GM10266 (cell line): ENCODE measurements around the gene AS3MT.

Source experiments
- DNase-seq: peaks from one replicate; pipeline ENCODE4 v3.0.0; 2012; ENCODE audit errors: extremely low spot score
- TF ChIP-seq, protein P1 (sequence below): IDR thresholded peaks from 2 replicates; pipeline ENCODE4 v1.5.1; 2012; ENCODE audit warnings: mild to moderate bottlenecking, low read depth; ENCODE audit not compliant: control insufficient read depth, insufficient read depth; ENCODE audit errors: missing control alignments

The AS3MT gene

DNA sequence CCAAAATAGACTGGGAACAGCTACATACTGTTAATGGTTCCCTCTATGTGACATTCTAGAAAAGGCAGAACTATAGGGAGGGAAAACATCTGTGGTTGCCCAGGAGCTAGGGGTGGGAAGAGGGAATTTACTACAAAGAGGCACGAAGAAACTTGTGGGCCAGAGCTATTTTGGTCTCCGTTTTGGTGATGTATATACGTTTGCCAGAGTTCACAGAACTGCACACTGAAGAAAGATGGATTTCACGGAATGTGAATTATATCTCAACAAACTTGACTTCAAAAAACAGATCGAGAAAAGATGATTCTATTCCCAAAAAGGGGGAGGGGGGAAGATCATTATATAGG lies 386 bp upstream of the AS3MT start:
- TF ChIP-seq, protein P1, sequence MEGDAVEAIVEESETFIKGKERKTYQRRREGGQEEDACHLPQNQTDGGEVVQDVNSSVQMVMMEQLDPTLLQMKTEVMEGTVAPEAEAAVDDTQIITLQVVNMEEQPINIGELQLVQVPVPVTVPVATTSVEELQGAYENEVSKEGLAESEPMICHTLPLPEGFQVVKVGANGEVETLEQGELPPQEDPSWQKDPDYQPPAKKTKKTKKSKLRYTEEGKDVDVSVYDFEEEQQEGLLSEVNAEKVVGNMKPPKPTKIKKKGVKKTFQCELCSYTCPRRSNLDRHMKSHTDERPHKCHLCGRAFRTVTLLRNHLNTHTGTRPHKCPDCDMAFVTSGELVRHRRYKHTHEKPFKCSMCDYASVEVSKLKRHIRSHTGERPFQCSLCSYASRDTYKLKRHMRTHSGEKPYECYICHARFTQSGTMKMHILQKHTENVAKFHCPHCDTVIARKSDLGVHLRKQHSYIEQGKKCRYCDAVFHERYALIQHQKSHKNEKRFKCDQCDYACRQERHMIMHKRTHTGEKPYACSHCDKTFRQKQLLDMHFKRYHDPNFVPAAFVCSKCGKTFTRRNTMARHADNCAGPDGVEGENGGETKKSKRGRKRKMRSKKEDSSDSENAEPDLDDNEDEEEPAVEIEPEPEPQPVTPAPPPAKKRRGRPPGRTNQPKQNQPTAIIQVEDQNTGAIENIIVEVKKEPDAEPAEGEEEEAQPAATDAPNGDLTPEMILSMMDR: no peak

DNA sequence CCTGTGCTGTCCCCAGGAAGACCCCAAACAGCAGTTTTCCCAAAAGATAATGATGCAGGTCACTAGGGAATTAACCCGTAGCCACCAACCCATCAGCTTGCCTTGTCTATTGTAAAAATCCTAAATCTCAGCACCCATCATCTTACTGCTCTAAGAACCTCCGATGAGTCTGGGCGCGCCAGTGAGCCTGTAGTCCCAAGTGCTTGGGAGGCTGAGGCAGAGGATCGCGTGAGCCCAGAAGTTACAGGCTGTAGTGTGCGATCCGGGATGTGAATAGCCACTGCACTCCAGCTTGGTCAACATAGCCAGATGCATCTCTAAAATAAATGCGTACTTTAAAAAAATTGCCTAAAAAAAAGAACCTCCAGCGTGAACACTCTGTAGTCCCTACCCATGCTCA lies 951 bp downstream of the AS3MT start:
- DNase-seq: no peak
- TF ChIP-seq, protein P1: no peak

More for the DNA sequence above, 386 bp upstream of the AS3MT start:
- DNase-seq: no peak

DNA sequence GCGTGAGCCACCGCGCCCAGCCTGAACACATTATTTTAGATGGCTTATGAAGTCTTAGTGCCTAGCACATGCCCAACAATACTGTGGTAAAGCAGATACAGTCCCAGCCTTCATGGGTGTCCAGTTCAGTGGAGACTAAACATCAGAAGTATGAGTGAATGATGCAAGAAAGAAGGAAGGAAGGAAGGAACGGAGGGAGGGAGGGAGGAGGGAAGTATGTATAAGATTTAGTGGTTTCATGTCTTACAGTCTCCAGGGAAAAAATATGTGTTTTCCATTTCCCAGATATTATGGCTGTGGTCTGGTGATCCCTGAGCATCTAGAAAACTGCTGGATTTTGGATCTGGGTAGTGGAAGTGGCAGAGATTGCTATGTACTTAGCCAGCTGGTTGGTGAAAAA lies 2.9 kb downstream of the AS3MT start:
- TF ChIP-seq, protein P1: no peak
- DNase-seq: no peak

DNA sequence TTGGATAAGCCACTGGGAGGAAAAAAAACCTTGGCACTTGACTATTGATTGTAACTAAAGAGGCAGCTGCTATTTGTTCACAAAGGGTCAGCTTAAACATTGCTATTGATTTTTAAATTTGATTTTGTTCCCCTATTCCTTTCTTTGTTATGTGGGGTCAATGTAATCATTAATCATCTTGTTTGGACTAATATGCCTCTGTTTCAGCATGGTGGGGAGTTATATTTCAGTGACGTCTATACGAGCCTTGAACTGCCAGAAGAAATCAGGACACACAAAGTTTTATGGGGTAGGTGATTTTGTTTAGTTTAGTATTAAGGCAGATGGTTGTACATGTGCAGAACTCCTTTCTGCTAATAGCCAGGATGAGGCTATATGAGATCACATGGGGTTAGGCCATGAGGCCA lies 7.5 kb downstream of the AS3MT start:
- no peak for DNase-seq
- TF ChIP-seq, protein P1: no peak

DNA sequence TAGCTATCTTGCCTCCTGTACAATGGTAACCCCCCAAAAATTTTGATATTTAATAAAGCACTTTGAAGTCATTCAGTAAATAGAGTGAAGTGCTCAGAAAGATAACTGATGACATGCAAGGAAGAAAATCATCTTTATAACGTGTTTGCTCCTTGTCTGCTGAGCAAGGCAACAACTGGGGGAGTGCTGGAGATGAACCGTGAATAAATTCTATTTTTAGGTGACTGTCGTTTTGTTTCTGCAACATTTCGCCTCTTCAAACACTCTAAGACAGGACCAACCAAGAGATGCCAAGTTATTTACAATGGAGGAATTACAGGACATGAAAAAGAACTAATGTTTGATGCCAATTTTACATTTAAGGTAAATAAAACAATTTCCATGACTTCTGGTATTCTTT lies 9.4 kb downstream of the AS3MT start:
- DNase-seq: no peak
- TF ChIP-seq, protein P1: no peak

DNA sequence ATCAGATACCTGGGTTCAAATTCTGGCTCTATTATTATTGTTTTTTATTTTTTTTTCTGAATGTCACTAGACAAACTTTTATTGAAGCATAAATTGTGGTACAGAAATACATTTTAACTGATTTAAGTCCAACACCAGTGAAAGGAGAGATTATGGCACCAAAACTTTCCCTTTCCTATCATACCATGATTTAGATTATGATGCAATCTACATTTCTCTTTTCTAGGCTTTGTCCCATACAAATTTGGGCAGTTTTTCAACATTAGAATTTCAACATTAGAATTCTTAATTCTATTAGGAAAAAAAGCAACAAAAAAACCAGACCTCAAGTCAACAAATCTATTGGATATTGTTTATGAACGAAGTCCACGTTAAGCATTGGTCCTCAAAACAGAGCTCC lies 11.0 kb downstream of the AS3MT start:
- no peak for DNase-seq
- TF ChIP-seq, protein P1: no peak

DNA sequence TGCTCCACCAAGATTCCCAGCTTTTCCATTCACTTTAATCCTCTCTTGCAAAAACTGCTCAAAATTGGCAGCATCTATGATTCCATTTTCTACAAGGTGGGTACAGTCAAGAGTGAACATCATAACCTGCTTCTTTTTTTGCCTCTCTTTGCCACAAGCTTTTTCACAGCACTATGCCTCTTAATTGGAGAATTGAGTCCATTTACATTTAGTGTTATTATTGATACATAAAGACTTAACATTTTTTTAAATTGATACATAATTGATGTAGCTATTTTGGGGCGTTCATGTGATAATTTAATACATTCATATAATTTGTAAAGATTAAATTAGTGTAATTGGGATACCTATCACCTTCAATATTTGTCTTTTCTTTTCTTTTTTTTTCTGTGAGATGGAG lies 18.8 kb downstream of the AS3MT start:
- DNase-seq: no peak
- TF ChIP-seq, protein P1: no peak
